HEK293T (cell line): ENCODE data around the gene KCNAB2.

Source experiments
- ARNT ChIP-seq: fragments of 450-650 bp; IDR thresholded peaks from 2 replicates; pipeline ENCODE4 v1.6.1; 2017; ENCODE audit warnings: mild to moderate bottlenecking
- BHLHE40 ChIP-seq: fragments of 450-650 bp; IDR thresholded peaks from 2 replicates; pipeline ENCODE4 v1.6.1; 2016; ENCODE audit warnings: mild to moderate bottlenecking, moderate library complexity, borderline replicate concordance
- ELF4 ChIP-seq: fragments of 450-650 bp; IDR thresholded peaks from 2 replicates; pipeline ENCODE4 v1.6.1; 2017; ENCODE audit warnings: antibody characterized with exemption
- FOXA1 ChIP-seq: fragments of 450-650 bp; IDR thresholded peaks from 2 replicates; pipeline ENCODE4 v1.6.1; 2016; ENCODE audit warnings: mild to moderate bottlenecking
- FOXM1 ChIP-seq: fragments of 450-650 bp; IDR thresholded peaks from 2 replicates; pipeline ENCODE4 v1.6.1; 2017; ENCODE audit warnings: mild to moderate bottlenecking, borderline replicate concordance
- ZNF384 ChIP-seq: fragments of 450-650 bp; IDR thresholded peaks from 2 replicates; pipeline ENCODE4 v1.6.1; 2016

GRCh38 chr1:6045110-6045502 is 582 bp upstream of the KCNAB2 start:
- no peak for TF ChIP-seq FOXA1
- no peak for TF ChIP-seq FOXM1
- no peak for TF ChIP-seq BHLHE40
- TF ChIP-seq ZNF384 = no peak
- TF ChIP-seq ARNT = no peak
- TF ChIP-seq ELF4 = no peak
